GM03348 (cell line): ENCODE measurements around the gene AKAIN1.

Experiments
- DNase-seq: peaks from one replicate; pipeline ENCODE4 v3.0.0; 2012; ENCODE audit warnings: low spot score

Gene AKAIN1

DNA sequence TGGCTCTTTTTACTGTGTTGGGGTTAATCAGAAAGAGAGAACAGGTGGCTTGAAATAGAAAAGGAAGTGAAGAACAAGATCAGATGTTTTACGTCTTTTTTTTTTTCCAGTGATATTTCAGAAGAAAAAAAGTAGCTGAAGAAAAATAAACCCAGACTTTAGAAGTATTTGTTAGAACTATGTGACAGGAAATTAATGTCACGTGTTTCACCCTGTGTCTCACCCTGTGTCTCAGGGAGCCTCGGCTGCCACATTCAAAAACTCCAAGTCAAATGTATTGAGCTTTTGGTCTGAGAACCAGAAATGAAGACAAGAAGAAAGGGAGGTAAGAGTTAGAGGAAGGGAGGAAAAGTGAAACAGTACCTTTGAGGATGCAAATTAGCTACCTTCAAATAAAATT lies 38.0 kb downstream of the AKAIN1 start:
- DNase-seq, result no peak

DNA sequence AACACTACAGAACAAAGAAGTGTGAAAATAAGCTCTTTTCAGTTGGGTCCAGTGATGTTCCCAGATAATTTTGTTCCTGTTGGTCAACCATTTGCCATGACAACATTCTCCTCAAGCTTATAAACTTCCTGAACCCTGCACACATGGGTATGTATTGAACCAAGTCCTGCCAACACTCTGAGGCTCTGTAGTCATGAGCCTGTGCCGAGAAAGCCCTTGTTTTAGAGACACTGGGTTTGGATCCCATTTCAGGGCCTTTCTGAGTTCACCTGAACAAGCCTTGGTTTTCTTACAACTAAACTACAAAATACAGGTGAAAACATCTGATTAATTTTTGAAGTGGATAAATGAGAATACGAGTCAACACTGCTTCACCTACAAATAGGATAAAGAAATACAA lies 38.5 kb downstream of the AKAIN1 start:
- no peak for DNase-seq

DNA sequence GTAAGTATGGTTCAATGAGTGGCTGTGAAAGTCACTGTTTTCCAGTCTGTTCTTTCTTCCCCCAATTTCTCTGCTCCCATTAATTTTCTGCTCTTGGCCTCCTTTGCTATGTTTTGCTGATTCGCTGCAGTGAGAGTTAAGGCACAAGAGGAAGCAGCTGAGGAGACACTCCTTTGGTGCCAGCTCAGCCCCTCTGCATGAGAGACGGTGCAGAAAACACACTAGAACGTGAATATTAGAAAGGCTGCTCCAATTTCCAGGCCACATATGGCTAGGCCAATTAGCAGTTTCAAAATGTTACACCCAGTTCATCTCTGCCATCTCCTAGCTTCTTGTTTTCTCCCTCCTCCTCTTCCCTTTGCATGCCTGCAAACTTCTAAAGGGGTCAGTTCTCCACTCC lies 38.9 kb downstream of the AKAIN1 start:
- DNase-seq, result no peak

DNA sequence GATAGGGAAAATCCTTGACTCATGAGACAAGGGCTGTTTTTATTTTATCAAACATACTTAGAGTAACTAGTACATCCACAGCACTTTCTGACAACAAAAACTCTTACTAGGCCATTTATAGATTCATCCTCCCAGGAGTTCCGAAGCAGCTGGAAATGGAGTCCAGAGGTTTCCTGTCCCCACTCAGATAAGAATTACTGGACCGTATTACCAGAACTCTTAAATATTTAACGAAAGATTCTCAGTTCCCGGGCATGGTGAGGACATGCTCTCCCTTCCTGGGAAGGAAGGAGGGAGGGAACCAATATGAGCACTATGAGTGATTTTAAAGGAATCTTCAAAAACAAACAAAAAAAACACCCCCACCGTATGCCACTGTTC lies 41.2 kb downstream of the AKAIN1 start:
- no peak for DNase-seq

DNA sequence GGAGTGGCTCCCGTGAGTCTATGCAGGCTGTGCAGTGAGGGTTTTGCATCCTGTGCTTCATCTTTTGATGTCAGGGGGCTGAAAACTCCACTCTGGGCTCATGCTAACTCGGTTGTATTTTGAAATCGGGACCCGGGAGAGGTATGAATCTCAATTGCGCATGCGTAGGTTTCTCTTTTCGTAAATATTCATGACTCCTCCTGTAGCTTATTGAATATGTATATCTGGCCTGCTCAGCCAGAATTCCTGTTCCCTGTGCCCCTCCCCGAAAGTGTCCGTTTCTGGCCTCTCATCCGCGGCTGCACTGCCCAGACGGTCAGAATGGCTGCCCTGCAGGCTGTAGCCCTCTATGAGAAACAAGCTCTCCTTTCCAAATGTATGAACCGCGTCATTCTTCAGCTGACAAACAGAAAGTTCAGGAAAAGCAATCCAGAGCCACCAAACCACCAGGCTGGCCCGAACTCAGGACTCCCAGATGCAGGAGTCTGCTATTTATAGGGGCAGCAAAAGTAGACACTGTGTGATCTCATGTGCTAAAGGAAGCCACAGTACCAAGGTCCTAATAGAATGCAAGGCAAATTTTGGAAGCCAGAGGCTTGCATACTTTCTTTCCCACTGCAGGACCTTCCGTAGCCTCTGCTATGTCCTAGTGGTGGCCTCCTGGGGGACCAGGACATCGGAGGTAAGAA lies 41.7 kb downstream of the AKAIN1 start:
- DNase-seq, result no peak

DNA sequence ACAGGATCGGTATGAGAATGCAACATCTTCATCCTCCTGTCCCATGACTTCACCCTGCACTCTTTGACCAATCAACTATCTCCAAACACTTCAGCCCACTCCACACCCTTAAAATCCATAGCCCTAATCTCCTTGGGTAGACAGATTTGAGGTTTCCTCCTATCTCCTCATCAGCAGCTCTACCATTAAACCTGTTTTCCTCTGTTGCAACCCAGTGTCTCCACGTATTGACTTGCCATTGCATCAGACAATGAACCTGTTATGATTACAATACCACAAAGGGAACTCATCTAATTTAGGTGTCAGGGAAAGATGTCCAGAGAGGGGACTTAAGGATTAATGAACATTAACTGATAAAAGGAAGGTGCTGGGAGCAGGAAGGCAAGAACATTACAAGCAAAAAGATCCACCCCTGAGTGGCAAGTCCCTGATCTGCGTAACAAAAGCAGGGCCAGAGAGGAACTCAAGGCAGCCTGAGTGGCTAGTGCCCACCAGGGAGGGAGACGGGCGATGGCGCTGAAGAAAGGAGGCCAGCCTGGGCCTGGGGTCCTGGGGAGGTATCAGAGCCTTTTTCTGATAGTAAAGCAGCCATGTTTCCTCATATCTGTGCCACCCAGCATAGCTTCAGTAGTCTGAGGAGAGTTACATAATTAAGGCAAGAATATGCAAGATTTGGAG lies 44.6 kb downstream of the AKAIN1 start:
- no peak for DNase-seq

DNA sequence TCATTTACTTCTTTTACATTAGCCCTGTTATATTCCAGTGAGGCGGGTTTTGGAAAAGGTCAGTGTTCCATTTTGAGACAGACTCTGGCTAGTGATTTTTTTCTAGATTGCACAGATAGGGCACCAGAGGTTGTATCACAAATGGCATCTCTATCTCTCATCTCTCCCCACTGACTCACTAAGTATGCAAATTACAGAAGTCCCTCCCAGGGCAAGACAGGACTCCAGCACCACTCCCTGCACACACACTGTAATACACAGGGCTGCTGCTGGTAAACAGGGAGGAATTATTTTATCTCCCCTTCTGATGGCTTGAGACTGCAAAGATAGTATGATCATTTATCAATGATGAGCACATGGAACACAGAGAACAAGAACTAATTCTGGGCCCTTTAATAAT lies 46.2 kb downstream of the AKAIN1 start:
- no peak for DNase-seq

DNA sequence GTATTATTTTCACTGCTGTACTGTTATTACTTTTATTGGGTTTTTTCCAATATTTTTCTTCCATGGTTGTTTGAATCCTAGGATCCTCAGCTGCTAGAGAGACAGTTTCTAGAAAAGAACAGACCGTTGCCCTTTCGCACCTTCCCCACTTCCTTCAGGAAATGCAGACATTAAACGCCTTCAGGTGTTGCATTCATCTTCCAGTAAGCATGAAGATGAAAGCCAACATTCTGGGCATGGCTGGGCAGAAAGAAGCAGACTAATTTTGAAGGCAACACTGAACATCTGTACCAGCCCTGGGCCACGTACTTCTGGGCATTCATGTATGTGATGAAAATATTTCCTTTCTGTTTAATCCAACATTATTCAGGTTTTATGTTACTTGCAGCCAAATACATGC lies 51.0 kb downstream of the AKAIN1 start:
- no peak for DNase-seq

DNA sequence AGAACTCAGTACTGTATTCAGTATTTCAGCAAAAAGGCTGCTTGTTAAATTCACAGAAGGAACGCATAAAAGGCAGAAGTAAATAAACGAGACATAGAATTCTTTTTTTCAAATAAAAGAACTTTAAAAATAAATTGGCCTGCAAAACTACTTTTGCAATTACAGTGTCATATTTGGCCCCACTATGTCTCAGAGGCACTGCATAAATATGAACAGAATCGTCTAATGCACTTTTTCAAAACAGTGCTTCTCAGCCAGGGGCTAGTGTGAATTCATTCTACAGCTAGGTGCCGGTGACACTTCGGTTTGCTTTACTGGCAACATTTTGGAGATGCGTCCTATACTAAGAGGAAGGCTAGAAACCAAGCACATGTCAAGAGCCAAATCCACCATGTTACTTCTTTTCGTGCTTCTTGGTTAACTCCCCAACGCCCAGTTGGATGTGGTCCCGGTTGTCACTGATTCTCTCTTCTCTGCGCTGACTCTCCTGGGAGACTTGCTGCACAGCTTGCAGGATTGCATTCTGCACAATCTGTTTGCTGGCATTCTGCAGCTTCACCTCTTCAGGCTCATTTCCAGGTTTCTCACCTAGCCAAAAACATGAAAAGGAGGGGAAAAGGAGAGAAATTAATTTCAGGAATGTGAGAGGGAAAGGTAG lies 51.8 kb downstream of the AKAIN1 start:
- no peak for DNase-seq

DNA sequence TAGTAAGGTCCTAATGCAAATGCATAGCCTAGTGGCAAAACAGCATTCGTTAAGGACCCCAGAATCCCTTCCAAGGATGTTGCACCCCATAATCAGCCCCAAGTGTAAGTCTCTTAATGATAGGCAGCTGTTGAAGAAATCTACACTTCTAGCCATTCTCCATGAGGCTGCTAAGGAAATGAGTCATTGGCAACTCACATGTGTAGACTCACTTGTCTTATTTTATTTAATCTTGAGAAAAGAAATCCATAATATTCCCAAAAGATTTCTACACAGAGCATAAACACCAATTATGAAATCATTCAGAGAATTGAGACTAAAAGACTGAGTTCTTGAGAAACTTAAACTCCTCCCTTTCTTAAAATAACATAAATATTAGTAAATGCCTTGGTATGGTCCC lies 52.4 kb downstream of the AKAIN1 start:
- no peak for DNase-seq

DNA sequence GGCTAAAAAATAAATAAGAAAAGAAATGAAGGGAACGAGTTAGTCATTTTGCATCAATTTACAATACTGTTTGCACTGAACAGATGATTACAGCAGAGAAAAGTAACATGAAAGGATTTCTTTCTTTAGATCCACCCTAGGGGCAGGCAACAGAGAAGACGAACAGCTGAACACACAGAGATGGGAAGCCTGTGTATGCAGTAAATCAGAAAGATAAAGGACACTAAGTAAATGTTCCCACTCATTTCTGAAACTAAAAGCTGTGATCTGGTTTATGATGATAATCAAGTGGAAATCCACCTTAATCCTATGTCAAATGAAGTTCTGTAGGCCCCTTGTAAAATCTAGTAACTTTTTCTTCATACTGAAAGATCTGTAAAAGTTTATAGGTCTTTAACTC lies 54.2 kb downstream of the AKAIN1 start:
- no peak for DNase-seq

DNA sequence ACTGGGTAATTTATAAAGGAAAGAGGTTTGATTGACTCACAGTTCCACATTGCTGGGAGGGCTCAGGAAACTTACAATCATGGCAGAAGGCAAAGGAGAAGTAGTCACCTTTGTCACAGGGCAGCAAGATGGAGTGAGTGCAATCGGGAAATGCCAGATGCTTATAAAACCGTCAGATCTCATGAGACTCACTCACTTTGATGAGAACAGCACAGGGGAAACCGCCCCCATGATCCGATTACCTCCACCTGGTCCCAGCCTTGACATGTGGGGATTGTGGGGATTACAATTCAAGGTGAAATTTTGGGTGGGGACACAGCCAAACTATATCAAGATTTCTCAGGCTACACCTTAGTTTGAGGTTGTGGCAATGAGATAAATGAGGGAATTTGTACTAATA lies 54.9 kb downstream of the AKAIN1 start:
- no peak for DNase-seq

DNA sequence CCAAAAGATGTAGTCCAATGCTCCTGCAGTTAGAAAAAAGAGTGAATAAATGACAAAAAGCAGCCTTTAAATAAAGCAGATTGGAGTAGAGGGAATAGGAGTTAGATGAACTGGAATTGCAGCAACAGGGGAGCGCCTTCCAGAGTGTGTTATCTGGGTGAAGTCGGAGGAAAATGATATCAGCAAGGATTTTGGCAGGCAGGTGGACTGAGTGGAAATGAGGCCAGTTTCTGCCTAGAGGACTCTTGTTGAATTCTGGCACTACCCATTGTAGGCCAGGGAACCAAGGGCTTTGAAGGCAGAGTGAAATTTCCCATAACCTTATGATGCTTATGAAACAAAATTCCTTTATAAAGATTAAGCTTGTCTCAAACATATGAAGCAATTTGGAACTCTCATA lies 59.8 kb downstream of the AKAIN1 start:
- DNase-seq, result no peak

DNA sequence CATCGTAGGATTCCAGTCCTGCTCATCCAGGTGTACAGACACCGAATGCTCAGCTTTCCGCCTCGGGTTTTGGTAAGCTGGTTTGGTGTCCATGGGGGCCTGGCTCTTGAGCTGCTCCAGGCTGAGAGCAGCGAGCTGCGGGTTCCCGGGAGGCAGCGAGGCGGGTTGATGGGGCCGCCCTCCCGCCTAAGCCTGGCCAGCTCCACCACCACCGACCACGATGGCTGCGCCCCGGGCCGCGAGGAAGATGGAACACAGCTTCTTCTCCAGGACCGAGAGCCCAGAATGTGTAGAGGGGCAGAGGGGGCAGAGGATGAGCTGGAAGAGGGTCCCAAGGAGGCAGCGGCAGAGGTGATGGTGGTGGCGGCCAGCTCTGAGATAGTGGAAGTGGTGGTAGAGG lies 64.1 kb downstream of the AKAIN1 start:
- DNase-seq, result no peak

DNA sequence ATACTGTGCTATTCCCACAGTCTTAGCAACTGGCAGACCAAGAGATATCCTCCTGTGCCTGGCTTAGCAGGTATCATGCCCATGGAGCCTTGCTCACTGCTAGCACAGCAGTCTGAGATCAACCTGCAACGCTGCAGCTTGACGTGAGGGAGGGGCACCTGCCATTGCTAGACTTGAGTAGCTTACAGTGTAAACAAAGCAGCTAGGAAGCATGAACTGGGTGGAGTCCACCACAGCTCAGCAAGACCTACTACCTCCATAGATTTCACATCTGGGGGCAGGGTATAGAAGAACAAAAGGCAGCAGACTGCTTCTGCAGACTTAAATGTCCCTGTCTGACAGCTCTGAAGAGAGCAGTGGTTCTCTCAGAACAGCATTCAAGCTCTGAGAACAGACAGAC lies 74.8 kb downstream of the AKAIN1 start:
- no peak for DNase-seq

DNA sequence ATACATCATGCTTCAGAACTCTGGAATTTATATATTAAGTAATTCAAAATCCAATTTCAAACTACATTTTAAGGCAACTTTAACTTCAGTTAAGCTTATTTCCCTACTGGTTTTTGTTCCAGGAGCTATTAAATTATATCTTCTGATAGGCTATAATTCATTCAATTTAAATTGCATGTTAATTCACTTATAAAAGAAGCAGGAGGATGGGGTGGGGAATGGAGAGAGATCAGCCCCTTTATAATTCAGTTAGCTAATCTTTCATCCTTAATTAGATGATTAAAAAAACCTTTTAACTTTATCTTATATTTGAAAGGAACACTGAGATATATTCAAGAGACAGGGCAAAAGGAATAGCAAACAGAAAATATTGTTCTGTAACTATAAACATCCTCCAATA lies 86.8 kb downstream of the AKAIN1 start:
- DNase-seq, result no peak

DNA sequence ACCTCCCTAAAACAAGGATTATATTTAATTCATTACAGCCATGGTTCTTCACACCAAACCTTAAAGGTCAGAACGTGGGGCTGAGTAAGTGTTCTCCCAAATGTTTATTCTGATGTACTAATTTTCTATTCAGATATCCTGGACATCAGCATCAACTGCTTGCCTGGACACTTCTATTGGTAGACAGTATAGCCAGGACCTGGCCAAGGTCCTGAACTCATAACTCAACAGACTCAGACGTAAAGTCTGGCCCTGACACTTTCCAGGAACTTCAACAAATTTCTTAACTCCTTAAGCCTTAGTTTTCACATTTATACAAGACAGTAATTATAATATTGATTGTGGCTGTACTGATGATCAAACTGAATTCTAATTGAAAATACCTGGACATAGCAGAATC lies 89.1 kb downstream of the AKAIN1 start:
- no peak for DNase-seq

DNA sequence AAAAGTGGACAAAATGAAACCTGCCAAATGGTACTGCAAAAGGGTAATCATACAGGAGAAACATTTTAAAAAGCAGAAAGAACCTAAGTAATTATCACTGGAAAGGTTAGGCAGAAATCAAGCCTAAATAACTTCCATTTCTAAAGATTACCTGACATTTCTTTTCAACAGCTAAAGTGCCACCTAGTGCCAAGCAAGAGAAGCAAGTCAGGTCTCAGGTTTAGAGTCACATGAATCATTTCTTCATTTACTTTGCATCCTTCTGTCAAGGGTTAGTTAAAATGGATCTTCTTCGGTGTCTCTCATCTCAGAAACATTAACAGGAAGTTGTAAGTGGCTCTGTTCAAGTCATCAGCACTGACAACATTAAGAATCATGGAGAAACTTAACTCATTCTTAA lies 90.3 kb downstream of the AKAIN1 start:
- DNase-seq, result no peak

DNA sequence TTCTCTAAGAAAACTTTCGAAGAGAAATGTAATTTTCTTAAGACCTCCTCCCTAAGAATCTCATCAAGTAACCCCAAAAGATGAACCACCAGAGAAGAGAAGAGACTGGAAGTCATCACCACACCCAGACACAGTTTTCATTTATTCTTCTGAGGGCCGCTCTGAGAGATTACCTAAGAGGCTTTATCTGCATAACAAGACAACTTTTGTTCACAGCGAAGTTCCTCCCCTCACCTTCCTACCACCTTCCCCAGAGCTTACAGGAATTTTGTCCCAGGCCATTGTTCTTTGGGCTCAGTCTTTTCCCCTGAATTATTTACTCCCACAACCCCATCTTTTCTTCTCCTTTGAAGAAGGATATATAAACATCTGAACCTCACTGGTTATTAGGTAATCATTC lies 92.8 kb downstream of the AKAIN1 start:
- DNase-seq, result no peak

DNA sequence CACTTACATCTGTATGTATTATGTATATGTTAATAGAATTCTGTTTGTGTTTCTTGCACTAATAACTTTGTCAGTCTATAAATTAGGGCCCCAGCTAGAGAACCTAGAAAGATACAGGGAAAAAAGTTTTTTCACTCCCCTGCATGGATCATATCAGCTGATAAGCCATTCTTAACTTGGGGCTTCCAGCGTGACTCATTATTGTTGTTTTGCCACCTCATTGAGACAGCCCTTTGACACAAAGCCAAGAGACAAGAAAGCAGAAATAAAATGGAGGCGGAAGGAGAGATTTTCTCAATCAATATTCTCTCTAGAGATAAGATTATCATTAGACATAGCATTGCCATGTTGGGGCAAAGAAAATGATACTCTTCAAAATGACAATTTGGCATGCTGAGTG lies 93.4 kb downstream of the AKAIN1 start:
- DNase-seq, result no peak

DNA sequence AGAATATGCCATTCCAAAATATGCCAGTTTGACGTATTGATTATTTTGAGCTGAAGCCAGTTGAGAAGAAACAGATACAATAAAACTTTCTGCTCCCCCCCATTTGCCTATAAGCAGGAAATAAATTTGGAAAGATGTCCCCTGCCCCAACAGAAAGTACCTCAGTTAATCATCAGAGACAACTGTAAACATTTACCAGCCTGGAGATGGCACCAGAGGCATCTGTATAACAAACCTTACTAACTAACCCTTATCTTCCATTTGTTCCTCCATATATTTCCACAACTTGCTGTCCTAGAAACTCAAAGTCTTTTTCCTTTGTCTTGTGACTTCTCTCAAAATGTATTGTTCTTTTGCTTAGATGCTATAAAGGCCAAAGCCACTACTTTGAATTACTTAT lies 93.8 kb downstream of the AKAIN1 start:
- no peak for DNase-seq

DNA sequence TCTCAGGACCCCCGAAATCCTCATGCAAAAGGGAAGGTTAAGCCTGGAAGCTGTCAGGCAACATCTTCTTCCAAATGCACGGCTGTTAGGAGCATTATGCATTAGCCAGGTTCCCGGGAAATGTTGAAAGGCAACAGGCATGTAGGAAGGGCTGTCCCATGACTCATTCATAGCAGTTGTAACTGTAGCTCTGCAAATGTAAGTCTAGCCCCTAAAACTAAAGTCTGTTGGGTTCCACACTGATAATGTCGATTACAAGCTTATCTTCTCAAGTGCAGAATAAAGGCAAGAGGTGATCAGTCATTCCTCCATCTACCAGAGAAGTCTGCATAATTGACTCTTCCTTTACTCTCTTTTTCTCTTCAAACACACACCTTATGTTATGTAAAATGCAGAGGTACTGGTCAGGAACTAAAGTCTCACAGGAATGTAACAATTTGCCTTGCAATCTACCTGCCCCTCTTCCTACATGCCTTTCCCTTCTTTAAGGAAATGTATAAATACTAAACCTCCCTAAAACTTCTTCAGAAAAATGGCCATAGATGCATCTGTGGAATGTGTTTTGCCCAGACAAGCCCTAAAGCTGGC lies 99.8 kb downstream of the AKAIN1 start:
- DNase-seq, result no peak

DNA sequence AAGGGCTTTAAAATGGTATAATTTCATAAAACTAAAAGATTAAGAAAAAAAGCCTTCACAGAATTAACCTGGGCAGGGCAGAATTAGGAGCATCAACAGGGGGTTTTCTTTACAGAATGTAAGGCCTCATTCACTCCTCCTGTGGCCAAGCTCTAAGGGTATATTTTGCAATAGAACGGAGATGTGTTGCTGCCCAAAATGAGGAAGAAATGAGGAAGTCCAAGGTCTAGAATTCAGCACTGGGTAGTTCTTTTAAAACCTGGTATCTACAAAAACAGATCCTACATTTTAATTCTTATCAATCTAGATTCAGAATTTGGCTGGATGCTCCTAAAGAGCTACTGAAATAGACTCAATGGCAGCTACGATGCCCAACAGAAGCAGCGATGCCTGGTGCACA lies 101.8 kb downstream of the AKAIN1 start:
- no peak for DNase-seq
